Stomach smooth muscle (tissue), 2 donors: ENCODE results near the gene MLLT6.

ENCODE experiments used
- H3K27ac ChIP-seq: one replicate; pipeline ENCODE4 v1.7.0; 2013; ENCODE audit warnings: mild to moderate bottlenecking, low read length, inconsistent platforms
- H3K27me3 ChIP-seq, 2 donors: one replicate each; pipeline ENCODE4 v1.7.0; 2013; ENCODE audit warnings: low read length in 2 of 2; ENCODE audit not compliant: insufficient read depth in 2 of 2, control insufficient read depth in 1 of 2
- H3K36me3 ChIP-seq, 2 donors: one replicate each; pipeline ENCODE4 v1.7.0; 2013; ENCODE audit warnings: low read length in 2 of 2; ENCODE audit not compliant: control insufficient read depth in 2 of 2, insufficient read depth in 2 of 2
- H3K4me1 ChIP-seq: one replicate; pipeline ENCODE4 v1.7.0; 2013; ENCODE audit warnings: low read length; ENCODE audit not compliant: control insufficient read depth, insufficient read depth
- H3K4me3 ChIP-seq, 2 donors: one replicate each; pipeline ENCODE4 v1.7.0; 2013; ENCODE audit warnings: low read length in 2 of 2
- H3K9ac ChIP-seq, 2 donors: one replicate each; pipeline ENCODE4 v1.7.0; 2013; ENCODE audit warnings: low read length in 2 of 2, mild to moderate bottlenecking in 1 of 2
- H3K9me3 ChIP-seq, 2 donors: one replicate each; pipeline ENCODE4 v1.7.0; 2013; ENCODE audit warnings: low read length in 2 of 2; ENCODE audit not compliant: control insufficient read depth in 2 of 2
- donor health status: healthy.
- donor health status: Pancreatic carcinoma.

MLLT6 gene

GRCh38 chr17:38704606-38705522, at the start of gene MLLT6:
Gene MLLT6 (plus strand): TSS chr17:38705273. CDS start chr17:38705633, 360 bp downstream.
- H3K27ac ChIP-seq: peak within 1 kb of the TSS; percentile 97
- peak within 1 kb of the TSS; percentile 91 to 93 for H3K9ac ChIP-seq
- H3K27me3 ChIP-seq: no peaks in the 10 kb centered on the region
- peak within 1 kb of the TSS; percentile 90 to 92 for H3K4me3 ChIP-seq
- H3K36me3 ChIP-seq: peaks cover 11 to 15% of the 10 kb centered on the region in 2 donors
- H3K9me3 ChIP-seq: no peaks in the 10 kb centered on the region
- peaks cover 52% of the 10 kb centered on the region for H3K4me1 ChIP-seq

DNA sequence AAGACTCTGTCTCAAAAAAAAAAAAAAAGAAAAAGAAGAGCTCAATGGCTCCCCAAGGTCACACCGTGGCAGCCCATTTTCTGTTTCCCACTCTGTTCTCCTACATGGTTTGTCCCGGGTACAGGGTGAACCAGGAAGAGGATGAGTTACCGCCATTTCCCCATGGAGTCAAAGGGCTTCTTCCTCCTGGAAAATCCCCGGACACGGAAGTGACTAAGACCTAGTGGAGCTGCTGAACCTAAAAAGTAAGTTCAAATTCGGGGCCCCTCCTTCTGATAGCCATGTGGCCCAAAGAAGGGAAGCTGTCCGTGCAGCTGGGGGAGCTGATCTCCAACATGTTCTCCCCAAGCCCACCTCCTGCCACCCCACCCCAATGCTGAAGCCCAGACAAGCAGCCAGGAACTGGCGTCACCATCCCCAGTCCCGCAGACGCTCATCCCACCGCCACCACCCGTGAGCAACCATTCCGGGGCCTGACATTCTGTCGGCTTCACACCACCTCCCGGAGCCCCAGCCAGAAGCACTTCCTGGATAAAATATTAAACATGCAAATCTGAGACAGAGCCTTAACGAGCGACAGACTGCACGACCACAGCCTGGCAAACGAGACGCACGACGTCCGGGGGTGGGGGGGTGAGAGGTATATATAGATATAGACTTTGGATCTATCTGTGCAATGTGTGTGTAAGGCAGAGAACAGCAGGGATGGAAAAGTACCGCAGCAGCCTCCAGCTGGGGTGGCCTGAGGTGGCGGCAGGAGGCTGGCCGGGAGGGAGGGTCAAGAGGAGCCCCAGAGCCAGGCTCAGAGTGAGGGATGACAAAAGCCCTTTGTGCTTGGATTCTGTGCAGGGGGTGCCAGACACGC, 47.9 kb upstream of the MLLT6 start:
- Histone ChIP-seq H3K4me3 (no peak overlapping the region), H3K4me1 (no peaks in the 10 kb centered on the region), H3K27ac (no peak overlapping the region), H3K27me3 (peaks cover 22% of the 10 kb centered on the region in 2 donors), H3K9me3 (no peaks in the 10 kb centered on the region), H3K36me3 (no peaks in the 10 kb centered on the region), H3K9ac (no peak overlapping the region)

DNA sequence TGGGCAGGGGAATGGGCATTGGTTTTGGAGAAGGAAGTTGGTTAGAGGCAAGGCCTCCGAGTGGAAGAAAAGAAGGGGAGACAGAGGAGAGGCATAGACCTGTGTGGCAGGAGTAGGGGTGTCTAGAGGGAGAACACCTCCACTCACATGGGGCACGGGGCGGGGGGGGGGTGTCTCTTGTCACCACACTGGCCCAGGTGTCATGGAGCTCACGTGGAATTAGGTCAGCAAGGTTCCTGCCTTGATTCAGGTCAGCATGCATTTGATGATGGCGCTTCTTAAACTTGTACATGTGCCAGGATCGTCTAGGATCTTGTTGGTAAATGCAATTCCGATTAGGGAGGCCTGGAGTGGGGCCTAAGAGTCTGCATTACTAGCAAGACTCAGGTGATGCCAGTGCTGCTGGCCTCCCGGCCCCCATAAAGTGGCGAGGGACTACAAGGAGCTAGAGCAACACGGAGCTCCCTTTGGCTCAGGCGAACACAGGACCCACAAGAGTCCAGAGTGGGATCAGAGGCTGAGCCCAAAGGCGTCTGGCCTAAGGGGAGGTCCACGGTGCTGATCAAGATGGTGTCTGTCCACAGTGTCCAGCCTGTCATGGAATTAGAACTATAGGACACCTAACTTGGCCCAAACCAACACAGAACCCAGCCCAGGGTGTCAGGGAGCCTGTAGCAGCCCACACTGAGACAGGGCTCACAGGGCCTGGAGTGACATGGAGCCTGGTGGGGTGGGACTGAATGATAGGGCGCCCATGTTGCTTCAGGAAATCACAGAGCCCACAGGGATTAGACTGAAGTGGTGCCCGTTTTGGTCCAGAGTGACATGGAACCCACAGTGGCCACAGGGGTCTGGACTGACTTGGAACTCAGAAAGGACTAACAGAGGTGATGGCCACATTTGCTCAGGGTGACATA, 47.0 kb upstream of the MLLT6 start:
- Histone ChIP-seq H3K9me3 (no peaks in the 10 kb centered on the region), H3K27me3 (peaks cover 22 to 27% of the 10 kb centered on the region in 2 donors), H3K4me1 (no peaks in the 10 kb centered on the region), H3K4me3 (no peak overlapping the region), H3K36me3 (no peaks in the 10 kb centered on the region), H3K9ac (no peak overlapping the region), H3K27ac (no peak overlapping the region)

GRCh38 chr17:38658741-38659345, 46.2 kb upstream of the MLLT6 start:
- H3K9me3 ChIP-seq: no peaks in the 10 kb centered on the region
- H3K4me3 ChIP-seq: no peak overlapping the region
- H3K27ac ChIP-seq: no peak overlapping the region
- peaks cover 22 to 27% of the 10 kb centered on the region in 2 donors for H3K27me3 ChIP-seq
- no peaks in the 10 kb centered on the region for H3K4me1 ChIP-seq
- H3K9ac ChIP-seq: no peak overlapping the region
- H3K36me3 ChIP-seq: no peaks in the 10 kb centered on the region

DNA sequence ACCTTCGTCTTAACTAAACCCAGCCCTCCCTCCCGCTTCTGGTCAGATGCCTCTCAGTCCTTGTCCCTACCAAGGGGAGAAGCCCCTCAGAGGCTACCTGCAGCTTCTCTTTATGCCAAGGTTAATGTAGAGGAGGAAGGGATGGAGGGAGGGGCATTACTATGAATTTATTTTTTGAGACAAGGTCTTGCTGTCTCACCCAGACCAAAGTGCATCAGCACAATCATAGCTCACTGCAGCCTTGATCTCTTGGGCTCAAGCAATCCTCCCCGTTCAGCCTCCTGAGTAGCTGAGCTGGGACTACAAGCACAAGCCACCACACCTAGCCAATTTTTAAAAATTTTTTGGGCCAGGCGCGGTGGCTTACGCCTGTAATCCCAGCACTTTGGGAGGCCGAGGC, 45.7 kb upstream of the MLLT6 start:
- no peak overlapping the region for H3K9ac ChIP-seq
- H3K9me3 ChIP-seq: no peaks in the 10 kb centered on the region
- no peak overlapping the region for H3K27ac ChIP-seq
- H3K4me1 ChIP-seq: no peaks in the 10 kb centered on the region
- H3K4me3 ChIP-seq: no peak overlapping the region
- H3K36me3 ChIP-seq: no peaks in the 10 kb centered on the region
- H3K27me3 ChIP-seq: peaks cover 18 to 28% of the 10 kb centered on the region in 2 donors

DNA sequence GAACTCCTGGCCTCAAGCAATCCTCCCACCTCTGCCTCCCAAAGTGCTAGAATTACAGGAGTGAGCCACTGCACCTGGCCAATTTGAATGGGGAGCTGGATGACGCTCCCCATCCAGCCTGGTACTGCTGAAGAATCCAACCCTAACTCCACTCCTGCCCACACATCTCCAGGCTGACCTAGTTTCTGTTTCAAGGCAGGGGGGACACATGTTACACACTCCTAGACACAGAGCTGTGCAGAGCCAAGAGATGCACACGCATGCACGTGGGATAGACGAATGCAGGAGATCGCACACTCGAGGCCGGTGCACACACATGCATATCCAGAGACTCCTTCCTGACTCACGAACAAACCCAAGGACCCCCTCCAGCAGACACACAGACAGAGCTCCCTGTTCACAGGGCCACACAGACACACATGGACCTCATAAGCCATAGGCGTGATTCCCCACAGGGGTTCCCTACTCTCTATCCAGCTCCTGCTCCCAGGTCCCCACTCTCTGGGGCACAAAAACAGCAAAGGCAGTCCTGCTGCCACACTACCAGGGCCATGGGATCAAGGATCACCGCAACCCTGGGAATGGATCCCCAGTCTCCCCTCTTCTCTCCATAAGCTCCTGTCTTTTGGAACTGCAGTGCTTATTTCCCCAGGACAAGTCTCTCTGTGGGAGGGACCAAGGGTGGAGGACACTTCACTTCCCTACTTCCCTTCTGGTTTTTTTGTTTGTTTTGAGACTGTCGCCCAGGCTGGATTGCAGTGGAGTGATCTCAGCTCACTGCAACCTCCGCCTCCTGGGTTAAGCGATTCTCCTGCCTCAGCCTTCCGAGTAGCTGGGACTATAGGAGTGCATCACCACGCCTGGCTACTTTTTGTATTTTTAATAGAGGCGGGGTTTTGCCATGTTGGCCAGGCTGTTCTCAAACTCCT, 44.7 kb upstream of the MLLT6 start:
- no peaks in the 10 kb centered on the region for H3K9me3 ChIP-seq
- H3K4me1 ChIP-seq: no peaks in the 10 kb centered on the region
- no peaks in the 10 kb centered on the region for H3K36me3 ChIP-seq
- no peak overlapping the region for H3K9ac ChIP-seq
- no peak overlapping the region for H3K4me3 ChIP-seq
- peaks cover 11 to 22% of the 10 kb centered on the region in 2 donors for H3K27me3 ChIP-seq
- no peak overlapping the region for H3K27ac ChIP-seq

GRCh38 chr17:38663125-38663751, 41.8 kb upstream of the MLLT6 start:
- H3K27ac ChIP-seq: no peak overlapping the region
- H3K4me1 ChIP-seq: no peaks in the 10 kb centered on the region
- H3K9ac ChIP-seq: no peak overlapping the region
- no peaks in the 10 kb centered on the region for H3K9me3 ChIP-seq
- H3K4me3 ChIP-seq: no peak overlapping the region
- H3K36me3 ChIP-seq: no peaks in the 10 kb centered on the region
- peaks cover 3 to 19% of the 10 kb centered on the region in 2 donors for H3K27me3 ChIP-seq

DNA sequence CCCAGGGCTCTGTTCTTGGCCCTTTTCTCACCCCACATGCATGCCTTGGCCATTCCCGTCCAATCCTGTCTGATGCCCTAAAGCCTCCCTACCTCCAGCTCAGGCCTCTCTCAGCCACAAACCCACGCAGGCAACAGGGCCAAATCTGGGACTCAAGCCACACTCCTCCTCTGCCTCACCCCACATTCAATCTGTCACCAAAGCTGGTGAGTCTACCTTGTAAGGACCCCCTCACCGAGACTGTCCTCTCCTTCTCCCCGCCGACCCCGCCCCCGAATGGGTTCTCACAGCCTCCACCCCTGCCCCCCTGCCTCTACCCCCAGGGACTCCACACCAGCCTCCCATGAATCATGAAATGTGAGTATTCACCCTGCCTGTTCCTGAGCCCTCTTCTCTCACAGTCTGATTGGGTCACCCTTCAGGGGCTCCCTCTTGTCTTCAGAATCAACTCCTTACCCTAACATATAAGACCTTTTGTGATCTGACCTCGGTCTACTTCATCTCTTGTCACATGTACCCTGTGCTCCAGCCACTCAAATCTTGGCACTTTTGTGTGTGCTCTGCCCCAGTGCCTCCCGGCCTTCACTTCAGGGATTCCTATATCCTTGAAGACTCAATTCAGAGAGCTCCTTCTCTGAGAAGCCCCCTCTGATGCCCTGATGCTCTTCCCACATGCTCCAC, 41.0 kb upstream of the MLLT6 start:
- no peaks in the 10 kb centered on the region for H3K36me3 ChIP-seq
- H3K4me1 ChIP-seq: no peaks in the 10 kb centered on the region
- H3K9ac ChIP-seq: no peak overlapping the region
- peaks cover 7 to 16% of the 10 kb centered on the region in 2 donors for H3K27me3 ChIP-seq
- H3K27ac ChIP-seq: no peak overlapping the region
- no peak overlapping the region for H3K4me3 ChIP-seq
- no peaks in the 10 kb centered on the region for H3K9me3 ChIP-seq
